PFSK-1 (cell line): ENCODE measurements around the gene LIMK2.

Experiments used
- FOXP2 ChIP-seq: optimal IDR thresholded peaks from 2 replicates; pipeline ENCODE3; 2011; ENCODE audit warnings: borderline replicate concordance, control low read depth, inconsistent platforms; ENCODE audit not compliant: insufficient read depth; ENCODE audit errors: extremely low read length, extremely low read depth
- POLR2AphosphoS5 ChIP-seq: IDR thresholded peaks from 2 replicates; pipeline ENCODE4 v1.6.1; 2012; ENCODE audit warnings: low read depth, mild to moderate bottlenecking, control low read depth, low read length, moderate library complexity
- REST ChIP-seq, 2 experiments: IDR thresholded peaks; 2 replicates each; pipeline versions ENCODE4 v1.6.1 to v1.8.0; 2011 to 2012; ENCODE audit warnings: low read depth in 2 of 2, low read length in 2 of 2, control low read depth in 1 of 2, inconsistent platforms in 1 of 2, mild to moderate bottlenecking in 1 of 2, moderate library complexity in 1 of 2; ENCODE audit not compliant: insufficient read depth in 1 of 2
- SIN3A ChIP-seq: IDR thresholded peaks from 2 replicates; pipeline ENCODE4 v1.6.1; 2012; ENCODE audit warnings: mild to moderate bottlenecking, low read length, moderate library complexity, borderline replicate concordance; ENCODE audit not compliant: insufficient read depth
- TAF1 ChIP-seq: IDR thresholded peaks from 2 replicates; pipeline ENCODE4 v1.6.1; 2012; ENCODE audit warnings: low read length, control low read depth, borderline replicate concordance; ENCODE audit not compliant: insufficient read depth

GRCh38 chr22:31239771-31240370, 27.8 kb downstream of the LIMK2 start:
- TF ChIP-seq POLR2AphosphoS5: no peak
- TF ChIP-seq TAF1: no peak
- TF ChIP-seq FOXP2: no peak
- TF ChIP-seq REST (IDR thresholded peaks at IDR 0.05; ENCODE audit: insufficient read depth in 1 of 2, low read depth in 2 of 2, low read length in 2 of 2): no peak
- no peak for TF ChIP-seq SIN3A
